Neuronal stem cell (in vitro differentiated cells): ENCODE measurements around the gene FAM124B.
"Not testable (repeated sequence)": the region's sequence is repeated elsewhere in the genome, so short reads cannot be mapped to it uniquely, and the experiment has no call there.

Experiments used
- DNase-seq: peaks from one replicate; pipeline ENCODE4 v3.0.0-alpha.2; 2013; ENCODE audit warnings: low spot score
- H2AFZ ChIP-seq: one replicate; pipeline ENCODE4 v1.6.1; 2013; ENCODE audit warnings: mild to moderate bottlenecking, low read length, inconsistent platforms
- H2AK5ac ChIP-seq: 2 replicates; pipeline ENCODE4 v1.6.1; 2013; ENCODE audit warnings: low read depth, mild to moderate bottlenecking, inconsistent platforms, low read length, moderate library complexity, mixed read lengths
- H2BK120ac ChIP-seq: 2 replicates; pipeline ENCODE4 v1.6.1; 2013; ENCODE audit warnings: low read depth, mild to moderate bottlenecking, inconsistent platforms, low read length, moderate library complexity, mixed read lengths
- H2BK12ac ChIP-seq: one replicate; pipeline ENCODE4 v1.6.1; 2013; ENCODE audit warnings: low read length, inconsistent platforms
- H2BK15ac ChIP-seq: 2 replicates; pipeline ENCODE4 v1.6.1; 2013; ENCODE audit warnings: mild to moderate bottlenecking, low read length, inconsistent platforms, mixed read lengths
- H2BK5ac ChIP-seq: one replicate; pipeline ENCODE4 v1.6.1; 2013; ENCODE audit warnings: inconsistent platforms, mild to moderate bottlenecking, low read length, moderate library complexity
- H3K14ac ChIP-seq: one replicate; pipeline ENCODE4 v1.6.1; 2013; ENCODE audit warnings: low read length, inconsistent platforms
- H3K18ac ChIP-seq: 2 replicates; pipeline ENCODE4 v1.6.1; 2013; ENCODE audit warnings: low read length, inconsistent platforms
- H3K23ac ChIP-seq: 2 replicates; pipeline ENCODE4 v1.6.1; 2013; ENCODE audit warnings: low read depth, mild to moderate bottlenecking, mixed read lengths, low read length, inconsistent platforms; ENCODE audit not compliant: poor library complexity
- H3K27ac ChIP-seq: replicated peaks from 3 replicates; pipeline ENCODE4 v1.5.1; 2013; ENCODE audit warnings: low read length, inconsistent platforms
- H3K27me3 ChIP-seq, 3 experiments: 2 replicates each; pipeline ENCODE4 v1.6.1; 2013; ENCODE audit warnings: low read length in 3 of 3, mild to moderate bottlenecking in 2 of 3, inconsistent platforms in 1 of 3, low read depth in 1 of 3, mixed read lengths in 1 of 3, moderate library complexity in 1 of 3; ENCODE audit not compliant: control insufficient read depth in 3 of 3, insufficient read depth in 3 of 3
- H3K36me3 ChIP-seq, 2 donors: replicated peaks in 1 of 2; 2 replicates each; pipeline ENCODE4 v1.6.1; 2013; ENCODE audit warnings: low read length in 2 of 2; ENCODE audit not compliant: control insufficient read depth in 2 of 2, insufficient read depth in 2 of 2
- H3K4ac ChIP-seq: 2 replicates; pipeline ENCODE4 v1.6.1; 2013; ENCODE audit warnings: inconsistent platforms, mild to moderate bottlenecking, low read length, moderate library complexity
- H3K4me1 ChIP-seq, 2 donors: 1 replicate in 1 of 2; 2 replicates in 1 of 2; pipeline ENCODE4 v1.6.1; 2013; ENCODE audit warnings: low read length in 2 of 2, low read depth in 1 of 2; ENCODE audit not compliant: control insufficient read depth in 2 of 2, insufficient read depth in 1 of 2
- H3K4me2 ChIP-seq: one replicate; pipeline ENCODE4 v1.6.1; 2013; ENCODE audit warnings: mild to moderate bottlenecking, low read length, inconsistent platforms; ENCODE audit not compliant: insufficient read depth, poor library complexity, severe bottlenecking
- H3K4me3 ChIP-seq, 2 donors: 2 replicates each; pipeline ENCODE4 v1.5.1; 2013; ENCODE audit warnings: low read length in 2 of 2, mild to moderate bottlenecking in 2 of 2, inconsistent platforms in 1 of 2, moderate library complexity in 1 of 2
- H3K79me1 ChIP-seq: one replicate; pipeline ENCODE4 v1.6.1; 2013; ENCODE audit warnings: low read depth, mild to moderate bottlenecking, inconsistent platforms, low read length, moderate library complexity
- H3K9ac ChIP-seq: one replicate; pipeline ENCODE4 v1.6.1; 2013; ENCODE audit warnings: mild to moderate bottlenecking, low read depth, low read length, inconsistent platforms; ENCODE audit not compliant: poor library complexity
- H3K9me3 ChIP-seq, 2 donors: replicated peaks in 1 of 2; 2 replicates each; pipeline versions ENCODE3 to v1.6.1; 2013; ENCODE audit warnings: low read length in 2 of 2, mild to moderate bottlenecking in 2 of 2, inconsistent platforms in 1 of 2, low read depth in 1 of 2, mixed read lengths in 1 of 2, moderate library complexity in 1 of 2; ENCODE audit not compliant: control insufficient read depth in 2 of 2, insufficient read depth in 1 of 2
- H4K8ac ChIP-seq: one replicate; pipeline ENCODE4 v1.6.1; 2013; ENCODE audit warnings: low read depth, mild to moderate bottlenecking, inconsistent platforms, low read length, moderate library complexity
- H4K91ac ChIP-seq: one replicate; pipeline ENCODE4 v1.6.1; 2013; ENCODE audit warnings: low read length, low read depth, mild to moderate bottlenecking, inconsistent platforms; ENCODE audit not compliant: poor library complexity
- WGBS, 2 donors: extraction: QIAGEN DNeasy Blood & Tissue Kit; methylation state at CpG; one replicate each; pipeline ENCODE4 v1.1.7; 2013; ENCODE audit warnings: missing lambda C conversion rate in 2 of 2, mixed read lengths in 1 of 2; ENCODE audit not compliant: insufficient read length in 2 of 2, insufficient replicate concordance in 1 of 2; ENCODE audit errors: extremely low coverage in 2 of 2; 5-methylcytosine and 5-hydroxymethylcytosine counted together

Gene FAM124B

DNA sequence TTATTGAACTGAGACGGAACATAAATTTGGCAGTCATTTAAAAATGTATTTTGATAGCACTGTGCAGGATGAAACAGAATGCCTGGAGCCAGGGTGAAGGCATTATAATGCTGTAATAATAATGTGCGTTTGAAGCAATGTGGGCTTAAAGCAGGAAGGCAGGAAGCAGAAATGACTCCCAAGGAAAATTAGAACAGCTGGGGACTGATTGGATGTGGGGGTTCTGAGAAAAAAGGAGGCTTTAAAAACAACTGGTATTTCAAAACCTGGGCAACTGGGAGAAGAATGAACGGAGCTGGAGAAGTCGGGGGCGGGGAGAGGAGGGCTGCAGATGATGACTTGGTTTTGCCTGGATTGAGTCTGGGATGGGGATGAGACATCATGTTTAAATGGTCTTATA lies 12.6 kb downstream of the FAM124B start:
- Histone ChIP-seq H3K18ac (no peak overlapping the region), H2AFZ (no peak overlapping the region), H3K14ac (no peak overlapping the region), H2BK15ac (no peak overlapping the region), H3K4ac (no peak overlapping the region), H3K23ac (no peak overlapping the region), H3K4me1 (no peaks in the 10 kb centered on the region), H2AK5ac (no peak overlapping the region), H3K9ac (no peak overlapping the region), H3K4me3 (no peak overlapping the region), H3K27ac (no peak overlapping the region), H3K9me3 (no peaks in the 10 kb centered on the region), H3K27me3 (no peaks in the 10 kb centered on the region), H4K8ac (no peak overlapping the region), H2BK120ac (no peak overlapping the region), H2BK5ac (no peak overlapping the region), H3K79me1 (no peaks in the 10 kb centered on the region), H3K36me3 (no peaks in the 10 kb centered on the region), H3K4me2 (no peak overlapping the region), H4K91ac (no peak overlapping the region), H2BK12ac (no peak overlapping the region)
- no peak for DNase-seq
- whole genome bisulfite sequencing, 2 donors: no CpG with 5 or more reads among the region's 5 CpGs

DNA sequence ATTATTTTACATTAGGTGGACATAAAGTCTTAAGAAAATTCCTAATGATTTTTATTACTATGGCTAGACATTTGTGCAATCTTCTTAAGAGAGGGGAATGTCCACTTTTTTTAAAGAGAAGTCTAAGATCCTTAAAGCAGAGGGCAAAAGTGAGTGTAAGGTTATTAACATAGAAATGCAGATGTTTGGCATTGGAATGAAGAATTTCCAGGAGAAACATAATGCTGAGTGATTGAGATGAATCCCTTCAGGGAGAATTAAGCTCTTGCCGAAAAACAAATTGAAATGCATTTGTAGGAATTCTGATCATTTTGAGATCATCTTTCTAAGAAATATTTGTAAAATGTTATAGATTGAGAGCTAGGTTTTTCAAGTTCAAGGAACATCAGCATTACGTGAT lies 15.0 kb downstream of the FAM124B start:
- H3K9ac ChIP-seq: no peak overlapping the region
- H2AK5ac ChIP-seq: no peak overlapping the region
- H3K4me3 ChIP-seq: no peak overlapping the region
- no peak overlapping the region for H3K4ac ChIP-seq
- H2BK120ac ChIP-seq: no peak overlapping the region
- no CpG with 5 or more reads among the region's 2 CpGs for WGBS, 2 donors
- H4K91ac ChIP-seq: no peak overlapping the region
- H3K4me1 ChIP-seq: no peaks in the 10 kb centered on the region
- H3K27me3 ChIP-seq: no peaks in the 10 kb centered on the region
- H3K4me2 ChIP-seq: no peak overlapping the region
- H2BK12ac ChIP-seq: no peak overlapping the region
- H2BK5ac ChIP-seq: no peak overlapping the region
- no peak overlapping the region for H3K23ac ChIP-seq
- no peak overlapping the region for H3K18ac ChIP-seq
- no peaks in the 10 kb centered on the region for H3K79me1 ChIP-seq
- no peak for DNase-seq
- H2BK15ac ChIP-seq: no peak overlapping the region
- H3K14ac ChIP-seq: no peak overlapping the region
- no peak overlapping the region for H4K8ac ChIP-seq
- no peaks in the 10 kb centered on the region for H3K9me3 ChIP-seq
- H2AFZ ChIP-seq: no peak overlapping the region
- H3K27ac ChIP-seq: no peak overlapping the region
- H3K36me3 ChIP-seq: no peaks in the 10 kb centered on the region

DNA sequence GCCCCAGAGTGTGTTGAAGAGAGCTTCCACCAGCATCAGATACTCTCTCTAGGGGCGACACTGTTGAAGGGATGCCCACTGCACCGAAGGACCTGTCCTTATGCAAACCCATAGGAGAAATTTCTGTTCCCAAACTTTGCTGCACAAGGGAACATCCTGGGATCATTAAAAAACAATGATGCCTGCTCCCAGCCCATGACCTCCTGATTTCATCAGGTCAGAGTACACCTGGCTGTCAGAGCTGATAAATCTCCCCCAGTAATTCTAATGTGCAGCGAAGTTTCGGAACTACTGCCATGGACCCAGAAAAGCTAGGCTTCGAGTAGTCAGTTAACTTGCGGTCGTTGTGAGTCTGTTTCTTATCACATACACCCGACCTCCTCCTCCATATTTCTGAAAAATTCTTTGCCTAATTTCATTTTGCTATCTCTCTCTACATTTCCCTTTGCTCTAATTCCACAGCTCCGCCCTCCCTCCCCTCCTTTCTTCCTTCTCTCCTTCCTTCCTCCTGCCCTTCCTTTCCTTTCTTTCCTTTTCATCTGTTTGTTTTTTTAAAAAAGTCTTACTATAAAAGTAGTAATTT lies 18.8 kb downstream of the FAM124B start:
- Histone ChIP-seq H3K79me1 (no peaks in the 10 kb centered on the region), H3K14ac (no peak overlapping the region), H3K18ac (no peak overlapping the region), H3K4ac (no peak overlapping the region), H4K8ac (no peak overlapping the region), H3K36me3 (no peaks in the 10 kb centered on the region), H2BK120ac (no peak overlapping the region), H3K4me3 (no peak overlapping the region), H2BK12ac (no peak overlapping the region), H3K4me1 (no peaks in the 10 kb centered on the region), H3K9ac (no peak overlapping the region), H3K9me3 (no peaks in the 10 kb centered on the region), H3K4me2 (no peak overlapping the region), H3K27ac (no peak overlapping the region), H2AFZ (no peak overlapping the region), H4K91ac (no peak overlapping the region), H2AK5ac (no peak overlapping the region), H3K23ac (no peak overlapping the region), H2BK5ac (no peak overlapping the region), H3K27me3 (no peaks in the 10 kb centered on the region), H2BK15ac (no peak overlapping the region)
- no CpG with 5 or more reads among the region's 9 CpGs for WGBS, 2 donors
- DNase-seq: no peak

DNA sequence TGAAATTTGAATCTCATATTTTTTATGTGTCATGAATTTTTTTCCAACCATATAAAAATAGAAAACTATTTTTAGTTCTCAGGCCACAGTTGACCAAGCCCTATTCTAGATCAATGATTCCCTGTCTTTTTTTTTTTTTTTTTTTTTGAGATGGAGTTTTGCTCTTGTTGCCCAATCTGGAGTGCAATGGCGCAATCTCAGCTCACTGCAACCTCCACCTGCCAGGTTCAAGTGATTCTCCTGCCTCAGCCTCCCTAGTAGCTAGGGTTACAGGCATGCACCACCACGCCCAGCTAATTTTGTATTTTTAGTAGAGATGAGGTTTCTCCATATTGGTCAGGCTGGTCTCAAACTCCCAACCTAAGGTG lies 19.6 kb downstream of the FAM124B start:
- H3K18ac ChIP-seq, H3K27me3 ChIP-seq, H3K9me3 ChIP-seq, H2BK120ac ChIP-seq, H3K14ac ChIP-seq, H4K8ac ChIP-seq, H3K4me2 ChIP-seq, H2BK15ac ChIP-seq, H3K23ac ChIP-seq, H2BK12ac ChIP-seq, H4K91ac ChIP-seq, H3K79me1 ChIP-seq, H2BK5ac ChIP-seq, DNase-seq, H2AK5ac ChIP-seq, H3K36me3 ChIP-seq, H3K27ac ChIP-seq, H3K4me1 ChIP-seq, H3K4me3 ChIP-seq, H3K9ac ChIP-seq, H3K4ac ChIP-seq, H2AFZ ChIP-seq: not testable (repeated sequence)
- WGBS, 2 donors: no CpG with 5 or more reads among the region's 2 CpGs
